Measurements from ENCODE around the gene LRRC55.
"Not testable (repeated sequence)": the region's sequence is repeated elsewhere in the genome, so short reads cannot be mapped to it uniquely, and the experiment has no call there.

LRRC55 gene

GRCh38 chr11:57162179-57162898 is 19.4 kb upstream of the LRRC55 start:
- DNase-seq: no peak

- DNase-seq: no peak
Measured at GRCh38 chr11:57163160-57163868, 18.4 kb upstream of the LRRC55 start.

- no peak for DNase-seq
Measured at GRCh38 chr11:57164317-57164716, 17.4 kb upstream of the LRRC55 start.

- DNase-seq: no peak
Measured at GRCh38 chr11:57167125-57167846, 14.5 kb upstream of the LRRC55 start.

- DNase-seq: not testable (repeated sequence)
Measured at GRCh38 chr11:57169732-57170313, 11.9 kb upstream of the LRRC55 start.

- no peak for DNase-seq
Measured at GRCh38 chr11:57172031-57172430, 9.7 kb upstream of the LRRC55 start.

GRCh38 chr11:57174656-57175055 is 7.1 kb upstream of the LRRC55 start:
- DNase-seq: no peak

- no peak for DNase-seq
Measured at GRCh38 chr11:57175478-57175877, 6.3 kb upstream of the LRRC55 start.

- no peak for DNase-seq
Measured at GRCh38 chr11:57178334-57178733, 3.4 kb upstream of the LRRC55 start.

GRCh38 chr11:57179681-57180080 is 2.1 kb upstream of the LRRC55 start:
- DNase-seq: no peak

- no peak for DNase-seq
Measured at GRCh38 chr11:57180081-57180561, 1.6 kb upstream of the LRRC55 start.

- no peak for DNase-seq
Measured at GRCh38 chr11:57180964-57181363, 789 bp upstream of the LRRC55 start.

GRCh38 chr11:57182896-57183295 is 1.1 kb downstream of the LRRC55 start:
- DNase-seq: no peak

GRCh38 chr11:57190548-57190947 is 8.8 kb downstream of the LRRC55 start:
- DNase-seq: no peak

- DNase-seq: no peak
Measured at GRCh38 chr11:57191311-57192219, 9.8 kb downstream of the LRRC55 start.

GRCh38 chr11:57192316-57192715 is 10.6 kb downstream of the LRRC55 start:
- no peak for DNase-seq

GRCh38 chr11:57196596-57196995 is 14.8 kb downstream of the LRRC55 start:
- DNase-seq: no peak

GRCh38 chr11:57197762-57198161 is 16.0 kb downstream of the LRRC55 start:
- no peak for DNase-seq

GRCh38 chr11:57199330-57199729 is 17.6 kb downstream of the LRRC55 start:
- DNase-seq: no peak

- no peak for DNase-seq
Measured at GRCh38 chr11:57200917-57201316, 19.2 kb downstream of the LRRC55 start.

- no peak for DNase-seq
Measured at GRCh38 chr11:57202281-57202680, 20.5 kb downstream of the LRRC55 start.

GRCh38 chr11:57203359-57203758 is 21.6 kb downstream of the LRRC55 start:
- DNase-seq: no peak
